Measurements from ENCODE around the gene OR52N4.

GRCh38 chr11:5753943-5754342 lies at the start of gene OR52N4:
- no peak for TF ChIP-seq CTCF (conservative IDR thresholded peaks at IDR 0.05; ENCODE audit: low read length)
- no peak for TF ChIP-seq EZH2phosphoT487 (IDR thresholded peaks at IDR 0.05; ENCODE audit: borderline replicate concordance)
